GM12872 (cell line): Measurements from ENCODE around the gene ODAD2.

Experiments
- TF ChIP-seq, protein P1 (sequence below): IDR thresholded peaks from 3 replicates; pipeline ENCODE4 v1.5.1; 2011; ENCODE audit warnings: low read depth, mild to moderate bottlenecking, low read length, moderate library complexity; ENCODE audit not compliant: insufficient read depth

The ODAD2 gene

DNA sequence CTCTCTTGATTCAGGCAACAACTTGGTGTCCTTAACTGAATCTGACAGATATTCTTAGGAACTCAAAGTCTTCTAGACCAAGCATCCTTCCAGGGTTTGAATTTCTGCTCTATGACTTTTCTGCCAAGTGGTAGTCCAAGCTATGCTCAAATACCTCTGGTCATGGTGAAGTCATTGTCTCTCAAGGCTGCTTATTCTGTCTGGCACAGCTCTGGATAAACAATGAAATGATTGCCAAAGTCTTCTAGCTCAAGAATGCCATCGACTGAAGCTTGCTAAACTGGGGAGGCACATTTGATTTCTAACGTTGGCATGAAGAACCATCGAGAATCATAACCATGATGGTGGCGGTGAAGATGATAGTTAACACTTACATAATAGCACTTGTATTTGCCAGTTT is 137.1 kb downstream of the ODAD2 start:
- TF ChIP-seq, protein P1, sequence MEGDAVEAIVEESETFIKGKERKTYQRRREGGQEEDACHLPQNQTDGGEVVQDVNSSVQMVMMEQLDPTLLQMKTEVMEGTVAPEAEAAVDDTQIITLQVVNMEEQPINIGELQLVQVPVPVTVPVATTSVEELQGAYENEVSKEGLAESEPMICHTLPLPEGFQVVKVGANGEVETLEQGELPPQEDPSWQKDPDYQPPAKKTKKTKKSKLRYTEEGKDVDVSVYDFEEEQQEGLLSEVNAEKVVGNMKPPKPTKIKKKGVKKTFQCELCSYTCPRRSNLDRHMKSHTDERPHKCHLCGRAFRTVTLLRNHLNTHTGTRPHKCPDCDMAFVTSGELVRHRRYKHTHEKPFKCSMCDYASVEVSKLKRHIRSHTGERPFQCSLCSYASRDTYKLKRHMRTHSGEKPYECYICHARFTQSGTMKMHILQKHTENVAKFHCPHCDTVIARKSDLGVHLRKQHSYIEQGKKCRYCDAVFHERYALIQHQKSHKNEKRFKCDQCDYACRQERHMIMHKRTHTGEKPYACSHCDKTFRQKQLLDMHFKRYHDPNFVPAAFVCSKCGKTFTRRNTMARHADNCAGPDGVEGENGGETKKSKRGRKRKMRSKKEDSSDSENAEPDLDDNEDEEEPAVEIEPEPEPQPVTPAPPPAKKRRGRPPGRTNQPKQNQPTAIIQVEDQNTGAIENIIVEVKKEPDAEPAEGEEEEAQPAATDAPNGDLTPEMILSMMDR = no peak

DNA sequence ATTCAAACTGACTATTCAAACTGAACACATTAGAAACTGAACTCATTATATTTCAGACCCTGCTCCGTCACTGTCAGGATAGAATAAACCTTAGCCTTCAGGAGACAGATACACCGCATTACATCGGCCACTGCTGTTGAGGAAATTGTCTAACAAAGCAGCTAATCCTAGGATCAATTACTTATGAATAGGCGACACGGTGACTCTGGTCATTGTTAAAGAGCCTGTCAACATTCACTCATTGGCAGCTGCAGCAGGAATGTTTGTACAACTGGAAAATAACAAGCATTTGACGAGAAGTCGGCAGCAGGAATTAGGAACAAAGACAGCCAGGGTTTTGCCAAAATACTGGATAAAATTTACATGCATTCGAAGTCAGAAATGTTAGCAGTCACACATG is 141.3 kb downstream of the ODAD2 start:
- TF ChIP-seq, protein P1 = no peak

DNA sequence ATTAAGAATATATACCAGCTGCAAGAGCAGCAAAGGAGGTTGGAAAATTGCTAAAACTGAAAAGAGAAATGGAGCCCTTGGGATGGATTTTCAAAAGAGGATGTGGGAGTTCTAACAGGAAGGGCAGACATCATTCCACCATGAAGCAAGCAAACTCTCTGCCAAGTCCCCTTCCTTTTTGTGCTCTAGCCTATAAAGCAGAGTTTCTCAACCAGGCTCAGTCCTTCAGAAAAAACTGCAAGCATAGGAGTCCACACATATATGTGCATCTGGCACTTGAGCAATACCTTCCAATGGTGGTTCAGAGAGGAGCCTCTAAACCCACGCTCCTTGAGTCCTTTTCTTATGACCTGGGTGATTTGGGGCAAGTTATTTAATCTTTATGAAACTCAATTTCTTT is 154.7 kb downstream of the ODAD2 start:
- TF ChIP-seq, protein P1 = no peak

DNA sequence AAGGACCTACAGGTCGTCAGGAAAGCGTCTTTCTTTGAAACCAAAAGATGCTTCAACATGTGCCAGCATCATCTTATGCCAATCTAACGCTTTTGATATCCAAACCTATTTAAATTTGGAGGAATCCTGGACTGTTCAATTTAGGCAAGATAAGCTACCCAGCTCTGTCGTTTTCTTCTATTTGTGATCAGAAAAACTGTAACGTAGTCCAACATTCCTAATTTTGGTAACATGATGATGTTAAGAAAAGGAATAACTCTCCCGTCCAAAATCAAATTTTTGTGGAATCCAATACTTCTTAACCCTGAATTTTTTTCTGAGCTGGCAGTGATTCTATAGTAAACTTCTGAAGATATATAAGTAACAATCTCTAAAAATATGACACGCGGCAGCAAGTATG is 160.0 kb downstream of the ODAD2 start:
- TF ChIP-seq, protein P1 = no peak

DNA sequence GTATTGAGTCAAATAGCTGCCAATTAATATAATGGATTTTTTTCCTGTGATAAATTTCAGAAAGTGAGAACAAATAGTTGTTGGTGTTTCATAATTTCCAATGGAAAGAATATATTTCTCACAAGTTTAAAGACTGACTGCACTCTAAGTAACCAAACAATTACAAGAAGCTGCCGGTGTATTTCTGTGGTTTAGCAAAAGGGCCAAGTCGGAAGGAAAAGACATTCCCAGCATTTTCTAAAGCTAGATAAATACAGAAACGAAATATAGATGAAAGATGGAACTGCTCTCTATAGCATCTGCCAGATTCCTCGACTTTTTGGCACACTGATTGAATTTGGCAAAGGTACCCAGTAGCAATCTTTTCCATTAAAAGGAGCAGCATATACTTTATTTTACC is 160.5 kb downstream of the ODAD2 start:
- TF ChIP-seq, protein P1 = no peak

DNA sequence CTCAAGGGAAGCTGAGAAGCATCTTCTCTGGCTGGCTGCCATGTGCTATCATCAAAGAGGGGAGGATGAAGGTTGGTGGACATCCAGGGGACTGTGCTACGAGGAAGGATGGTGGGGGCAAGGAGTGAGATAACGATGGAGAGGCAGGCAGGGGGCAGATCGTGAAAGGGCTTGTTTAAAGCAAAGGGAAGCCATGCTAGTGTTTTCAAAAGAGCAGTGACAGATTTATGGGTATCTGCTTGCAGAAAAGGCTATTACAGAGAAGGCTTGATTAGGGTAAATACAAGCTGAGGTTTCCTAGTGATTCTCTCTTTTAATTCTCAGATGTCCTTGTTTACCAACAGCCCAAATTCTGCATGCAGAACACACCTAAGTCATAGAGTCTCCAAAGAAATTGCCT is 164.4 kb downstream of the ODAD2 start:
- TF ChIP-seq, protein P1 = no peak

DNA sequence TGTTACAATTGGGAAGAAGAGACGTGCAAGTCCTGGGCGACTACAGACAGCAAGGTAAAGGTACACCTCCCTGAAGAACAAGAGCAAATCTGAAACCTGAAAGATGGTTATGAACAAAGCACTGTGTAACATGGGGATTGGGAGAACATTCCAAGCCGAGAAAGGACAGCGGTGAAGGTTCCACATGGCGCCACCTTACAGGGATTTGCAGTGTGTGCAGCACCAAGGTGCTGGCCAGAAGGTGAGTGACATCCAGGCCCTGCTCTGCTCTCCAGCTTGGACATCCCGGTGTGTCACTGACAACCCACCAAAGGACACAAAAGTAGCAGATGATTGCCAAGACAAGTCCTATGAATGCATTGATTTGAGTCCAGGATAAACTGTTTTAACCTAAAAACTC is 165.1 kb downstream of the ODAD2 start:
- TF ChIP-seq, protein P1 = no peak

DNA sequence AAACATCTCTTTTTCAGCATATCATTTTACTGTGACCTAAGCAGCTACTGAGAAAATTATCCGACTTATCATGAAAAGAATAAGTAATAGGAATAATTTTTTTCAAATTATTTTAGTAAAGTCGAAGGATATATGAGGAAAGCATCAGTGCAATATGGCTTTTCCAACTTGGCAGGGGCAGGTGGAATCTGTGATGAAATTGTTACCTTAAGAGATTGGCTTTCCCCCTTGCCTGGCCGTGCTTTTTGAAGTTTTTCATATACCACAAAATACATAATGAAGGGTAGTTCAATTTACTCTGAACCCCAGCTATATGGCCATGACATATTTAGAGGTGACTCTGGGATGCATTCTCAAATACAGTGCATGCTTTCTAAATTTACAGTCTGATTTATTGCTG is 166.1 kb downstream of the ODAD2 start:
- TF ChIP-seq, protein P1 = no peak
